ENCODE data around the gene SSX5. TPM values are rescaled to one million over a fixed set of nuclear protein-coding genes. Genes with fewer than 3 reads are reported as not detected.
"Not testable (repeated sequence)": the region's sequence is repeated elsewhere in the genome, so short reads cannot be mapped to it uniquely, and the experiment has no call there.

Gene SSX5
- total RNA-seq, 1 donor from 2014 or later: not detected

- DNase-seq (ENCODE audit: low spot score): no peak
- Mint-ChIP-seq H3K36me3 (ENCODE audit: low read depth, unreplicated experiment) (no peaks in the 10 kb centered on the region), H3K27ac (ENCODE audit: unreplicated experiment) (no peak overlapping the region), H3K9me3 (ENCODE audit: unreplicated experiment) (no peaks in the 10 kb centered on the region), H3K4me1 (ENCODE audit: unreplicated experiment) (no peaks in the 10 kb centered on the region), H3K4me3 (ENCODE audit: unreplicated experiment) (no peak overlapping the region), H3K27me3 (ENCODE audit: unreplicated experiment) (peaks cover 2% of the 10 kb centered on the region)
- TF ChIP-seq CTCF (IDR thresholded peaks at IDR 0.05; ENCODE audit: unreplicated experiment): no peak
These were observed 31.4 kb downstream of the SSX5 start for GRCh38 chrX:48165241-48165640.

- no peak for TF ChIP-seq CTCF (IDR thresholded peaks at IDR 0.05; ENCODE audit: unreplicated experiment)
- Mint-ChIP-seq H3K9me3 (ENCODE audit: unreplicated experiment) (no peaks in the 10 kb centered on the region), H3K4me1 (ENCODE audit: unreplicated experiment) (no peaks in the 10 kb centered on the region), H3K4me3 (ENCODE audit: unreplicated experiment) (no peak overlapping the region), H3K27ac (ENCODE audit: unreplicated experiment) (no peak overlapping the region), H3K27me3 (ENCODE audit: unreplicated experiment) (no peaks in the 10 kb centered on the region), H3K36me3 (ENCODE audit: low read depth, unreplicated experiment) (no peaks in the 10 kb centered on the region)
- DNase-seq (ENCODE audit: low spot score): no peak
These were observed 40.6 kb downstream of the SSX5 start for GRCh38 chrX:48156014-48156413.

GRCh38 chrX:48154796-48155195 is 41.8 kb downstream of the SSX5 start:
- H3K27ac Mint-ChIP-seq (ENCODE audit: unreplicated experiment): no peak overlapping the region
- TF ChIP-seq CTCF (IDR thresholded peaks at IDR 0.05; ENCODE audit: unreplicated experiment): no peak
- no peaks in the 10 kb centered on the region for H3K9me3 Mint-ChIP-seq (ENCODE audit: unreplicated experiment)
- no peak for DNase-seq (ENCODE audit: low spot score)
- no peaks in the 10 kb centered on the region for H3K4me1 Mint-ChIP-seq (ENCODE audit: unreplicated experiment)
- H3K4me3 Mint-ChIP-seq (ENCODE audit: unreplicated experiment): no peak overlapping the region
- H3K27me3 Mint-ChIP-seq (ENCODE audit: unreplicated experiment): no peaks in the 10 kb centered on the region
- no peaks in the 10 kb centered on the region for H3K36me3 Mint-ChIP-seq (ENCODE audit: low read depth, unreplicated experiment)

- H3K9me3 Mint-ChIP-seq (ENCODE audit: unreplicated experiment): no peaks in the 10 kb centered on the region
These were observed 42.8 kb downstream of the SSX5 start for GRCh38 chrX:48153769-48154168.

GRCh38 chrX:48142697-48143096 is 53.9 kb downstream of the SSX5 start:
- not testable (repeated sequence) for H3K27me3 Mint-ChIP-seq (ENCODE audit: unreplicated experiment); H3K4me1 Mint-ChIP-seq (ENCODE audit: unreplicated experiment); H3K27ac Mint-ChIP-seq (ENCODE audit: unreplicated experiment); H3K4me3 Mint-ChIP-seq (ENCODE audit: unreplicated experiment); H3K36me3 Mint-ChIP-seq (ENCODE audit: low read depth, unreplicated experiment); DNase-seq (ENCODE audit: low spot score); H3K9me3 Mint-ChIP-seq (ENCODE audit: unreplicated experiment)

More at GRCh38 chrX:48153769-48154168, 42.8 kb downstream of the SSX5 start:
- Mint-ChIP-seq H3K4me1 (ENCODE audit: unreplicated experiment) (no peaks in the 10 kb centered on the region), H3K27ac (ENCODE audit: unreplicated experiment) (no peak overlapping the region), H3K27me3 (ENCODE audit: unreplicated experiment) (no peaks in the 10 kb centered on the region), H3K36me3 (ENCODE audit: low read depth, unreplicated experiment) (no peaks in the 10 kb centered on the region), H3K4me3 (ENCODE audit: unreplicated experiment) (no peak overlapping the region)
- no peak for TF ChIP-seq CTCF (IDR thresholded peaks at IDR 0.05; ENCODE audit: unreplicated experiment)
- DNase-seq (ENCODE audit: low spot score): no peak

GRCh38 chrX:48141810-48142508 is 54.6 kb downstream of the SSX5 start:
- H3K4me1 Mint-ChIP-seq (ENCODE audit: unreplicated experiment): not testable (repeated sequence)

GRCh38 chrX:48139076-48139475 is 57.5 kb downstream of the SSX5 start:
- not testable (repeated sequence) for H3K27ac Mint-ChIP-seq (ENCODE audit: unreplicated experiment); H3K4me1 Mint-ChIP-seq (ENCODE audit: unreplicated experiment); H3K9me3 Mint-ChIP-seq (ENCODE audit: unreplicated experiment); DNase-seq (ENCODE audit: low spot score); H3K27me3 Mint-ChIP-seq (ENCODE audit: unreplicated experiment); H3K4me3 Mint-ChIP-seq (ENCODE audit: unreplicated experiment); H3K36me3 Mint-ChIP-seq (ENCODE audit: low read depth, unreplicated experiment)

More at GRCh38 chrX:48141810-48142508, 54.6 kb downstream of the SSX5 start:
- H3K36me3 Mint-ChIP-seq (ENCODE audit: low read depth, unreplicated experiment); H3K27me3 Mint-ChIP-seq (ENCODE audit: unreplicated experiment); DNase-seq (ENCODE audit: low spot score); H3K27ac Mint-ChIP-seq (ENCODE audit: unreplicated experiment); H3K9me3 Mint-ChIP-seq (ENCODE audit: unreplicated experiment); H3K4me3 Mint-ChIP-seq (ENCODE audit: unreplicated experiment): not testable (repeated sequence)

Data from endothelial cell (in vitro differentiated cells).